GM21723 (cell line): ENCODE measurements around the gene KCNAB3.
"Not testable (repeated sequence)": the region's sequence is repeated elsewhere in the genome, so short reads cannot be mapped to it uniquely, and the experiment has no call there.

Source experiments
- ATAC-seq: cut with Tn5 transposase; IDR thresholded peaks from one replicate; pipeline ENCODE4 v1.9.1; 2021; ENCODE audit warnings: mild to moderate bottlenecking, moderate library complexity; ENCODE audit not compliant: unreplicated experiment

The KCNAB3 gene

GRCh38 chr17:7929158-7930023, at the start of gene KCNAB3:
Gene KCNAB3, minus strand, starts transcription at chr17:7929856. Its CDS starts 421 bp downstream, at chr17:7929435.
- ATAC-seq, result no peak

DNA sequence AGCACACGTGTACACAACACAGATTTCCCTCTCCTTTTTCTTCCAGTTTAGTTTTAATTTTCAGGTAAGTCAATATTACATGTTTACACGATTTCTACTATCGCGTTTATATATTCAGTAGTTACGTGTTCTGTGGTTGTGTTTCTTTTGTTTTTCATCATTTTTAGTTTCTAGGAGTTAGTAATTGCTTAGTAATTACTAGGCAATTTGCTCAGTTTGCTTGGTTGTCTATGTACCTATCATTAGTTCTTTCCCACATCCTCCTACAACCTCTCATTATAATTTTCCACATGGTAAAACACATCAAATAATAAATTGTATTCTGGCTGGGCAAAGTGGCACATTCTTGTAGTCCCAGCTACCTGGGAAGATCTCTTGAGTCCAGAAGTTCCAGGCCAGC, 48.1 kb upstream of the KCNAB3 start:
- no peak for ATAC-seq

GRCh38 chr17:7977039-7977438, 47.4 kb upstream of the KCNAB3 start:
- no peak for ATAC-seq

- ATAC-seq, result no peak
Observed at GRCh38 chr17:7974638-7975131, 45.0 kb upstream of the KCNAB3 start.

- no peak for ATAC-seq
Observed at GRCh38 chr17:7972131-7972785, 42.6 kb upstream of the KCNAB3 start.

DNA sequence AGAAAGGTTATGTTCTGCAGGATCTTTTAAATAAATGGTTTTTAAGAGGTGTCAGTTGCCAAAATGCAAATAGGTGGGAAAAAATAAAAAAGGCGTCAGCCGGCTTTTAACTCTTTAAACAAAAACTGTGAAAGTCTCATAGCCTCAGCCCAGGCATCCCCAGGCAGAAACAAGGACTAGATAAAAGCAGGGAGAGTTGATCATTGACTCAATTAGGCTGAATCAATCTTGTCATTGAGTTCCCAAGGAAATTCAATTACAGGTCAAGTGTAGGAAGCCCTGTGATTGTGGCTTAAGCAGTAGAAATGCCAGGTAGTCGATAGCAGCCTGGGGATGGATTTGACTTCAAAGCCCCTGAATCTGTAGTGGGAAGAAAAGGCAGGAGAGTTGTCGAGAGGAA, 42.0 kb upstream of the KCNAB3 start:
- no peak for ATAC-seq

- ATAC-seq, result no peak
Observed at GRCh38 chr17:7969433-7969832, 39.8 kb upstream of the KCNAB3 start.

DNA sequence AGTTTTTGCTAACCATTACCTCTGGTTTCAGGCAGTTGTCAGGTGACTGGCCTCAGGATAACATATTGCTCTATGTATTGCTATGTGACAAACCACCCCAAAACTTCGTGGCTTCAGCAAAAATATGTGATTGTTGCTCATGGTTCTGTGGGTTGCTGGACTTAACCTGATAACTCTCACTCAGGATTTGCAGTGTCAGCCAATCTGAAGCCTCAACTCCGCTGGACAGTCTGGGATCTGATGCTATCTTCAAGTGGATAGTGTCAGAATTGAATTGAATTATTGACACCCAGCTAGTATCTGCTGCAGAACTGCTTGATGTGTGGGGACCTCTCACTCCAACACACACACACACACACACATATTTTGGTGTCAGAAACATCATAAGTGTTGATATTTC, 38.1 kb upstream of the KCNAB3 start:
- no peak for ATAC-seq

- no peak for ATAC-seq
Observed at GRCh38 chr17:7961421-7961820, 31.8 kb upstream of the KCNAB3 start.

DNA sequence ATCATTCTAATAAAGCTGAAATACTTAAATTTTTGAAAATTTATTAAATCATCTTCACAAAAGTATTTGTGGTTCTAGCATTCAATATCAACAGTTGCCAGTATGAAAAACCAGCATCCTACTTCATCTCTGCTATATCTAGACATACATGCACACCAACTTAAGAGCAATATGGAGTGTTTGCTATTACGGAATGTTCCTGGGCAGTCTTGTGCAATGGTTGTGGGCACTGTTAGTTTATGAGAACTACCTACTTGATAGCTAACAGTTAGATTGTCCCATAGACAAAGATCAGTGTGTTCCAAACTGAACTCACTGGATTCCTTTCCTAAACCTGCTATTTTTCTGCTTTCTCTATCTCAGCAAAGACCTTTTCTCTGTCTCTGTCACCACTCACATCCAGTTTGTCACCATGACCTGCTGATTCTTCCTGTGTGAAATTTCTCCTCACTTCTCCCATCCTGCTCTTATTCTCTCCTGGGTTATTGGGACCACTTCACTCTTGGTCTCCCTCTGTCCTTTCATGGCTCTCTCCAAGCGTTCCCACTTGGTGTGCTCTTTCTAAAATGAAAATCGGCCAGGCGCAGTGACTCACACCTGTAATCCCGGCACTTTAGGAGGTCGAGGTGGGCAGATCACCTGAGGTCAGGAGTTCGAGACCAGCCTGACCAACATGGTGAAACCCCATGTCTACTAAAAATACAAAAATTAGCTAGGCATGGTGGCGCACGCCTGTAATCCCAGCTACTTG, 30.0 kb upstream of the KCNAB3 start:
- ATAC-seq, result no peak

GRCh38 chr17:7956228-7956965, 26.7 kb upstream of the KCNAB3 start:
- ATAC-seq, result no peak

GRCh38 chr17:7955414-7956227, 26.0 kb upstream of the KCNAB3 start:
- no peak for ATAC-seq

DNA sequence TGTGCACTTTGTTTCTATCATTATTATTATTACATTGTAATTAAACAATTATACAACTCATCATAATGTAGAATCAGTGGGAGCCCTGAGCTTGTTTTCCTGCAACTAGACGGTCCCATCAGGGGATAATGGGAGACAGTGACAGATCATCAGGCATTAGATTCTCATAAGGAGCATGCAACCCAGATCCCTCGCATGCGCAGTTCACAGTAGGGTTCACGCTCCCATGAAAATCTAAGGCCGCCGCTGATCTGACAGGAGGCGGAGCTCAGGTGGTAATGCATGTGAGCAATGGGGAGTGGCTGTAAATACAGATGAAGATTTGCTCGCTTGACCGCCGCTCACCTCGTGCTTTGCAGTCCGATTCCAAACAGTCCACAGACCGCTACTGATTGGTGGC, 23.6 kb upstream of the KCNAB3 start:
- ATAC-seq, result not testable (repeated sequence)

DNA sequence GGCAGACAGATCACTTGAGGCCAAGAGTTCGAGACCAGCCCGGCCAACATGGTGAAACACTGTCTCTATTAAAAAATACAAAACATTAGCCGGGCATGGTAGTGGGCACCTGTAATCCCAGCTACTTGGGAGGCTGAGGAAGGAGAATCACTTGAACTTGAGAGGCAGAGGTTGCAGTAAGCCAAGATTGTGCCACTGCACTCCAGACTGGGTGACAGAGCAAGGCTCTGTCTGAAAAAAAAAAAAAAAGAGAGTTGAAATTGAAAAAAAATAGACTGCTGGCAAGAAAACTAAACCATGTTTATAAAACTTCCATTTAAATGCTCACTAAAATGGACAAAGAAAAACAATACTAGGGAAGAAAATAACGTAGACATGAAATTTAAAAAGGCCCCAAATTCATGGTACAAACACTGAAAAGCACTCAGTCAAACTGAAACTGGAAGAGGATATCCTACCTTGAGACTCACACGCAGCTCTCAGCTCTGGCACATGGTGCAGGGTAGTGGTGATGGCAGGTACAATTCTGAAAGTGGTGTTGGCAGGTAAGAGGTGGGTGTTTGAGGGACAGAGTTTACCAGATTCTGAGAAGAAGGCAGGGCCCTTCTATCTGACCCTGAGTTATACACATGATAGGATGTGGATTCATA, 21.6 kb upstream of the KCNAB3 start:
- peak; percentile 68 for ATAC-seq

- no peak for ATAC-seq
Observed at GRCh38 chr17:7950578-7950977, 20.9 kb upstream of the KCNAB3 start.

DNA sequence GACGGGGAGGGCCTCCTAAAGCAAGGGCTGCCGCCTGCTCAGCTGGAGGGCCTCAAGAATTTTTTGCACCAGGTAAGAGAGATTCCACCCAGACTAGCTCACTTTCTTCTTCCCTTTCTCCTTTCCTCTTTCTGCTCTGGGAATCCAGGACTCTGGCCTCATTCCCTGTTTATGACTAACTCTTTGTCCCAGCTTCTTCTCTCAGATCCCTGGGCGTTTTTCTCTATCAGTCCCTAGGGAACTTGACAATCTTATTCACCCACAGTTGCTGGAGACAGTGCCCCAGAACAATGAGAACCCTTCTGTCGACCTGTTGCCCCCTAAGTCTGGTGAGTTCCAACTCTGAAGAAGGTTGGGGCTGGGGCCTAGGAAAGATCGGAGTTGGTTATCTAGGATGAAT, 18.0 kb upstream of the KCNAB3 start:
- ATAC-seq, result no peak

- no peak for ATAC-seq
Observed at GRCh38 chr17:7946441-7946840, 16.8 kb upstream of the KCNAB3 start.

GRCh38 chr17:7945651-7946050, 16.0 kb upstream of the KCNAB3 start:
- no peak for ATAC-seq

GRCh38 chr17:7944326-7944725, 14.7 kb upstream of the KCNAB3 start:
- no peak for ATAC-seq
